Lower lobe of right lung (tissue), 2 donors: ENCODE measurements around the gene NEK8. TPM values are rescaled to one million over a fixed set of nuclear protein-coding genes. Genes with fewer than 3 reads are reported as not detected.

ENCODE experiments used
- ATAC-seq, 2 donors: fragments of 200-7000 bp; cut with Tn5 transposase; one replicate each; pipeline ENCODE4 v1.9.1; 2020 to 2022; ENCODE audit warnings: mild to moderate bottlenecking in 2 of 2, moderate library complexity in 2 of 2
- DNase-seq: peaks from one replicate; pipeline ENCODE4 v3.0.0-alpha.2; 2020
- H3K27ac ChIP-seq: fragments of 200-600 bp; one replicate; pipeline ENCODE4 v1.8.0; 2022
- H3K27me3 ChIP-seq: fragments of 200-600 bp; one replicate; pipeline ENCODE4 v1.8.0; 2022; ENCODE audit warnings: low read depth
- H3K36me3 ChIP-seq: fragments of 200-600 bp; one replicate; pipeline ENCODE4 v1.8.0; 2022; ENCODE audit warnings: mild to moderate bottlenecking
- H3K4me1 ChIP-seq: fragments of 200-600 bp; one replicate; pipeline ENCODE4 v1.8.0; 2022
- H3K4me3 ChIP-seq: fragments of 200-600 bp; one replicate; pipeline ENCODE4 v1.8.0; 2022; ENCODE audit warnings: mild to moderate bottlenecking
- H3K9me3 ChIP-seq: fragments of 200-600 bp; one replicate; pipeline ENCODE4 v1.8.0; 2022
- CTCF ChIP-seq: fragments of 200-600 bp; IDR thresholded peaks from one replicate; pipeline ENCODE4 v1.8.0; 2022; ENCODE audit warnings: antibody characterized with exemption, mild to moderate bottlenecking
- intact Hi-C: fragments of 100-400 bp; cut with DNase I; formaldehyde crosslinking; loops from one replicate; pipeline ENCODE4 v1.11.0; 2022
- total RNA-seq: library from RNA; stranded (reverse); fragmentation: NEBNext Ultra II Directional; extraction: Animal tissue kit (Norgen Biotek cat#: 25700); gene quantifications from one replicate; pipeline ENCODE4 v1.2.1, GENCODE V29; 2021
- donor health status: DM: no; HTN: yes; CAD: no; lungs with severe emphysema.

NEK8 gene
- total RNA-seq, 1 donor from 2014 or later = 11.3 TPM

DNA sequence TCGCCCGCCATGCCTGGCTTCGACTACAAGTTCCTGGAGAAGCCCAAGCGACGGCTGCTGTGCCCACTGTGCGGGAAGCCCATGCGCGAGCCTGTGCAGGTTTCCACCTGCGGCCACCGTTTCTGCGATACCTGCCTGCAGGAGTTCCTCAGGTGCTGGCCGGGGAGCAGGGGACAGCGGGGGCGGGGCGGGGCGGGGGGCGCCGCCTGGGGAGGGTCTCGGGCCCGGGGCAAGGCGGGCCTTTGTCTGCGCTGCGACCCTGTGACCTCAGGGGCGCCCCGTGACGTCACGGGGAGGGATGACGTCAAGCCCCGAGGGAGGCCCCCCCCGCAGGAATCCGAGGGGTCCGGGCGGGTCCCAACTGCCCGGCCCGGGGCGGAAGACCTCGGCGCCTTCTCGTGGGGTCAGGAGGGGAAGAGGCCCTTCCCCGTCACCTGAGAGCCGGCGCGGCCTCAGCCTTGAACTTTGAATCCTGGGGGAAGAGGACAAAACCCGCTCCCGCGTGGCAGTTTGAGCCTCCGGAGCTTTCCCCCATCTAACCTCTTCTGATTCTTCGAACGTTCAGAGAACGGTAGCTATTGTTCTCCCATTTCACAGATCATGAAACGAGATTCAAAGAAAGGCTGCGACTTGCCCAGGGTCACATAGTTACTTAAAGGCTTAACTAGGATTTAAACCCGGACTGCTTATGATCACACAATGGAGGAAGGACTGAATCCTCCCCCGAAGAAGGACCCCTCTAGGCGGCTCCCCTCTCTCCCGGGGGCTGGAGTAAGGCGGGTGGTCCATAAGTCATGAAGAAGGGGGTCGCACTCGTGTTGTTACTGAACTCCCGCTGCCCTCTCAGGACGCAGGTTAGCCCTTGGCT, 15.8 kb downstream of the NEK8 start:
- TF ChIP-seq CTCF = no peak
- no peaks in the 10 kb centered on the region for H3K9me3 ChIP-seq
- H3K27ac ChIP-seq = peak overlapping the region; percentile 94
- ATAC-seq (peak; percentile 13 to 15), DNase-seq (peak; percentile 72)
- intact Hi-C loops = no loop called here
- H3K4me3 ChIP-seq = peak overlapping the region; percentile 74
- peaks cover 25% of the 10 kb centered on the region for H3K36me3 ChIP-seq
- H3K27me3 ChIP-seq = no peaks in the 10 kb centered on the region
- H3K4me1 ChIP-seq = peaks cover 73% of the 10 kb centered on the region

DNA sequence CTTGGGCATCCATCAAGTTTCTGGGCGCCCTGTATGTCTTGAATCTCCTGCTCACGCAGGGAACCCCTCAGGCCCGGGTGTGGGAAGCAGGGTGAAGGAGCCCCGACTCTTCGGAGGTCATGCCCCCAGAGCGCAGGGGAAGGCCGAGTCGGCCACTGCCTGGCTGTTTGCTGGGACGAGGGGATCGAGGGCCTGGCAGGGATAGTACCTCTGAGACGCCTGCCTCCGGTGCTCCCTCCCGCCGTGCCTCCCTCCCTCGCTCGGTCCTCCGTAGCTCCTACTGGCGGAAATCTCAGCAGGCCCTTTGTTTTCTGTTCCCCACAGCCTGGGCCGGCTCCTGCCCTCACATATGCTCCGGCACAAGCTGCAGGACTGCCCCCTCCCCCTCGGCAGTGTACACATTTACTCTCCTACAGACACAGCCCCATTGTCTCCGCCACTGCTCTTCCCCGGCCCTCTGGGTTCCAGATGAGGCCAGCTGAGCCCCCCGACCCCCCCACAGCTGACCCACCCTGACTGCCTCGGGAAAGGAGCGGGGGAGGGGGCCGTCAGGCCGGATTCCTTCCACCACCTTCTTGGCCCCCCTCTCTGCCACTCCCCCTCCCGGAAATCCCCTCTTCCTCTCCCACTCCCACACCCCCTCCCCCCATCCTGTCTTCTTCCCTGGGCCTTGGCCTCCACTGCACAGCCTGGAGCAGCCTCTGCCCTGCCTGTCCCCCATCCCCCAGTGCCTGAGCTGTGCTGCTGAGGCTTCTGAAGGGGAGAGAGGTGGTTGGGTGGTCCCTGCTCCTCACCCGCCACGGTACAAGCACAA, 16.6 kb downstream of the NEK8 start:
- DNase-seq (peak; percentile 65), ATAC-seq (peak in 1 of 2 donors; percentile 0)
- Histone ChIP-seq H3K4me1 (peaks cover 81% of the 10 kb centered on the region), H3K9me3 (no peaks in the 10 kb centered on the region), H3K36me3 (peaks cover 31% of the 10 kb centered on the region), H3K27ac (peak overlapping the region; percentile 94), H3K27me3 (no peaks in the 10 kb centered on the region), H3K4me3 (peak overlapping the region; percentile 74)
- intact Hi-C loops = no loop called here
- no peak for TF ChIP-seq CTCF

DNA sequence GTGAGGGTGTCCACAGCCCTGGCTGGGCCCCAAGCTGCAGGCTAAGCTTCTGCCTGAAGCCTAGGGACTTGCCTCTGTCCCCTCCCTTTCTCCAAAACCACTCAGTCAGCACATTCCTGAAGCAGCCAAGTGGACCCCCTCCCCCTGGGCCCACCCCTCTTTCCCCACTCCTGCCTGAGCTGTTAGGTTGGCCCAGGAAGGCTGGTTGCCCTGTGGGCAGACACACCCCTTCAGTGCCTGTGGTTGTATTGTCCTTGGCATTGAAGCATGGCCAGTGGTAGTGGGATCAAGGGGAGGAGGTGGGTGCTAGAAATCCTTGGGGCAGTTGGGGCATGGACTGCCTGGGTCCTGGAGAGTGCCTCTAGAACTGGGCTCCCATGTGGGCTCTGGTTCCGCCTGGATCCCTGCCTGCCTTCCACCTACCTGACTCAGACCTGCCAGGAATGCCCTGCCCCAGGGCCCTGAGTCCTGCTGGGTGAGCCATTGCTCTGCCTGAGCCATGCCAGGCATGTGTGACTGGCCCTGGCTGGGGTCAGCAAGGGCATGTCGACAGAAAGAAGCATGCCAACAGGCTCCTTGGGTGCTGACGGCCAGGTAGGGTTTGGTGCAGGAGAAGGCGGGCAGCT, 17.3 kb downstream of the NEK8 start:
- TF ChIP-seq CTCF = no peak
- DNase-seq = peak; percentile 62
- Histone ChIP-seq H3K9me3 (no peaks in the 10 kb centered on the region), H3K27me3 (no peaks in the 10 kb centered on the region), H3K27ac (peak overlapping the region; percentile 94), H3K4me3 (peak overlapping the region; percentile 74), H3K36me3 (peaks cover 37% of the 10 kb centered on the region), H3K4me1 (peaks cover 85% of the 10 kb centered on the region)
- ATAC-seq = peak; percentile 0 to 27
- intact Hi-C loops = no loop called here

DNA sequence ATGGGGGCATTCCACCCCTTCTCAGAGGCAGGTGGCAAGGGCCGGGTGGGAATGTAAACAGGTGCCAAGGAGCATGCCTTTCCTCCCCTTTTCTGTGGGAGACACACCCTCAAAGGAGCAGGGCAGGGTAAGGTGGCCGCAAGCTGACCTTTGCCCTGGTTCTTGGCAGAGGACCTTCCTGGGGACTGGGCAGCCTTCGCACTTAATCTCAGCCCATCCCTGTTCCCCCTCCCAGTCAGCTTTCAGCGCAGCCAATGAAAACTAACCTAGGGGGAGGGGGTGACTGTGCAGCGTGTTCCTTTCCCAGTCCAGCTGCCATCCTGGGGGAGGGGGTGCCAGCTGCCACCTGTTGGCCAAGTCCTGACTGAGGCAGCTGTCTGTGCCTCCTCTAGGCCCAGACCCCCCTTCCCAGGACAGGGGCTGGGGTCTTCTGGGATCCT, 18.0 kb downstream of the NEK8 start:
- ATAC-seq (peak; percentile 44 to 53), DNase-seq (peak; percentile 83)
- TF ChIP-seq CTCF = no peak
- H3K4me3 ChIP-seq = peak overlapping the region; percentile 74
- no peaks in the 10 kb centered on the region for H3K9me3 ChIP-seq
- H3K36me3 ChIP-seq = peaks cover 40% of the 10 kb centered on the region
- H3K27ac ChIP-seq = peak overlapping the region; percentile 94
- intact Hi-C loops = no loop called here
- H3K4me1 ChIP-seq = peaks cover 83% of the 10 kb centered on the region
- H3K27me3 ChIP-seq = no peaks in the 10 kb centered on the region

DNA sequence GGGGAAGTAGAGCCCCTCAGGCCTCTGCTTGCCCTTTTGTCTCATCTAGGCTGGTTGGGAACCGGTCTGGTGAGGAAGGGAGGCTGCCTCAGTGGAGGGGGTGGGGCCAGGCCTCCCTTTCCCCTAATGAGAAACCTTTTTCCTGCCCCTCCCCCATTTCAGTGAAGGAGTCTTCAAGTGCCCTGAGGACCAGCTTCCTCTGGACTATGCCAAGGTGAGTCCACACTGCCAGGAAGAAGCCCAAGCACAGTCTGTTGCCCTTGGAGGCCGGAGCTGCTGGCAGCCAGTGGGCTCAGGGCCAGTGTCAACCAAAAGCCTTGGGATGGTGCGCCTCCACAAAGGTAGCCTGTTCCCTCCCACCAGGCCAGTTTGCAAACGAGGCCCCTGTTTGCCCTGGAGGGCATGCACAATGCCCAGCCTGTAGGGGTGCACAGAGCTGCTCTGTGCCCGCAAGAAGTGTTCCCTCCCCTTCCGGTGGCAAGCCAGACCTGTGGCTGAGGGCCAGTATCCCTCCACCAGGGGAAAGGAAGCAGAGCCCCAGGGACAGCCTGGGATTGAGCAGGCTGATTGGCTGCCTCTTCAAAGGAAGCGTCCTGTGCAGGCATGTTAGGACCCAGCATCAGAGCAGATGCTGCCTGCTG, 18.6 kb downstream of the NEK8 start:
- DNase-seq (peak; percentile 85), ATAC-seq (peak; percentile 49 to 56)
- intact Hi-C loops = no loop called here
- Histone ChIP-seq H3K4me3 (peak overlapping the region; percentile 74), H3K4me1 (peaks cover 78% of the 10 kb centered on the region), H3K27me3 (no peaks in the 10 kb centered on the region), H3K36me3 (peaks cover 43% of the 10 kb centered on the region), H3K9me3 (no peaks in the 10 kb centered on the region), H3K27ac (peak overlapping the region; percentile 94)
- no peak for TF ChIP-seq CTCF
